Sciatic nerve (tissue), 2 donors: ENCODE results near the gene NOP9. TPM values are rescaled to one million over a fixed set of nuclear protein-coding genes. Genes with fewer than 3 reads are reported as not detected.
"Not testable (repeated sequence)": the region's sequence is repeated elsewhere in the genome, so short reads cannot be mapped to it uniquely, and the experiment has no call there.

Source experiments
- ATAC-seq: fragments of 200-7000 bp; cut with Tn5 transposase; one replicate; pipeline ENCODE4 v1.9.1; 2020; ENCODE audit warnings: mild to moderate bottlenecking, moderate library complexity
- DNase-seq: peaks from one replicate; pipeline ENCODE4 v3.0.0-alpha.2; 2020; ENCODE audit warnings: low spot score
- intact Hi-C: fragments of 100-400 bp; cut with DNase I; formaldehyde crosslinking; loops from one replicate; pipeline ENCODE4 v1.14.2; 2022
- total RNA-seq: library from RNA; stranded (reverse); fragmentation: NEBNext Ultra II Directional; extraction: Animal tissue kit (Norgen Biotek cat#: 25700); gene quantifications from one replicate; pipeline ENCODE4 v1.2.1, GENCODE V29; 2021
- donor health status: DM: no; HTN: no; CAD: no.
- donor health status: DM: no; HTN: no; CAD: no.

The NOP9 gene
- total RNA-seq, 1 donor from 2014 or later, result 21.4 TPM

GRCh38 chr14:24335461-24336171, 36.0 kb downstream of the NOP9 start:
- intact Hi-C loops, result no loop called here
- DNase-seq, result no peak
- no peak for ATAC-seq

GRCh38 chr14:24337144-24337823, 37.6 kb downstream of the NOP9 start:
- intact Hi-C loops, result no loop called here
- DNase-seq, result no peak
- no peak for ATAC-seq

- ATAC-seq, result no peak
- no peak for DNase-seq
- intact Hi-C loops, result no loop called here
Observed at GRCh38 chr14:24337824-24338175, 38.1 kb downstream of the NOP9 start.

GRCh38 chr14:24338843-24339242, 39.2 kb downstream of the NOP9 start:
- DNase-seq (no peak), ATAC-seq (no peak)
- intact Hi-C loops, result no loop called here

- intact Hi-C loops, result no loop called here
- no peak for DNase-seq
- peak; percentile 46 for ATAC-seq
Observed at GRCh38 chr14:24339284-24340151, 39.9 kb downstream of the NOP9 start, which contains the start of gene RIPK3. Gene RIPK3 (minus strand): TSS chr14:24339991. CDS start chr14:24339826, 165 bp downstream.

GRCh38 chr14:24340606-24341005, 41.0 kb downstream of the NOP9 start:
- ATAC-seq, result no peak
- intact Hi-C loops, result no loop called here
- no peak for DNase-seq

- ATAC-seq (no peak), DNase-seq (no peak)
- intact Hi-C loops, result no loop called here
Observed at GRCh38 chr14:24342889-24343288, 43.2 kb downstream of the NOP9 start.

GRCh38 chr14:24343795-24344660, 44.4 kb downstream of the NOP9 start:
- no peak for DNase-seq
- intact Hi-C loops, result no loop called here
- ATAC-seq, result no peak

GRCh38 chr14:24347134-24347533, 47.5 kb downstream of the NOP9 start:
- intact Hi-C loops, result no loop called here
- DNase-seq (no peak), ATAC-seq (no peak)

GRCh38 chr14:24348186-24348585, 48.5 kb downstream of the NOP9 start:
- ATAC-seq (no peak), DNase-seq (no peak)

GRCh38 chr14:24349742-24350141, 50.1 kb downstream of the NOP9 start:
- intact Hi-C loops, result no loop called here
- no peak for ATAC-seq
- no peak for DNase-seq

More at GRCh38 chr14:24348186-24348585, 48.5 kb downstream of the NOP9 start:
- intact Hi-C loops, result no loop called here

- DNase-seq, result no peak
- intact Hi-C loops, result no loop called here
- peak; percentile 54 for ATAC-seq
Observed at GRCh38 chr14:24351517-24351916, 51.9 kb downstream of the NOP9 start.

- DNase-seq, result no peak
- ATAC-seq, result peak; percentile 76
- intact Hi-C loops, result no loop called here
Observed at GRCh38 chr14:24353559-24354481, 54.2 kb downstream of the NOP9 start.

- ATAC-seq, intact Hi-C loops, DNase-seq: not testable (repeated sequence)
Observed at GRCh38 chr14:24354482-24354825, 54.8 kb downstream of the NOP9 start.

- DNase-seq (no peak), ATAC-seq (no peak)
- intact Hi-C loops, result no loop called here
Observed at GRCh38 chr14:24355009-24355408, 55.4 kb downstream of the NOP9 start.

- DNase-seq (no peak), ATAC-seq (no peak)
- intact Hi-C loops, result no loop called here
Observed at GRCh38 chr14:24356208-24356607, 56.6 kb downstream of the NOP9 start.
